K562 (cell line): ENCODE data around the gene HTR1A. TPM values are rescaled to one million over a fixed set of nuclear protein-coding genes. Genes with fewer than 3 reads are reported as not detected.

Experiments used
- ATAC-seq: fragments of 200-7000 bp; cut with Tn5 transposase; 3 replicates; pipeline ENCODE4 v1.9.1; 2020; ENCODE audit warnings: moderate library complexity
- BruUV-seq: library from RNA; stranded (reverse); fragments of 400-500 nt; replicated peaks from 2 replicates; lab custom pipeline; 2021; lab: Mats Ljungman, UMichigan
- CTCF ChIA-PET: fragments of 300-600 bp; formaldehyde crosslinking; extraction: SDS; loops from one replicate; lab custom pipeline; 2021; ENCODE audit warnings: low intra/inter-chr PET ratio; lab: Yijun Ruan, JAX
- POLR2A ChIA-PET: fragments of 300-600, 350-650 bp; sonication (Branson Sonifier 250); formaldehyde crosslinking; extraction: SDS; loops from one replicate; lab custom pipeline; 2021; ENCODE audit warnings: antibody characterized with exemption, inconsistent platforms; lab: Yijun Ruan, JAX
- DNase-seq, 4 experiments: peaks; one replicate each; pipeline versions ENCODE4 v3.0.0 to v3.0.0-alpha.2; 2011 to 2018; ENCODE audit warnings: low spot score in 3 of 4, mixed read lengths in 3 of 4; ENCODE audit errors: extremely low read depth in 1 of 4
- FAIRE-seq: peaks from 2 replicates; lab custom pipeline; 2011; peaks lifted over from hg19 to GRCh38; lab: Jason Lieb, UNC
- H2AFZ ChIP-seq: 2 replicates; pipeline ENCODE4 v1.6.0; 2011; ENCODE audit warnings: low read depth, low read length, control low read depth, inconsistent platforms
- H3K27ac ChIP-seq: fragments of 200-600 bp; 3 replicates; pipeline ENCODE4 v1.8.0; 2011; ENCODE audit warnings: low read depth, mild to moderate bottlenecking, control low read depth, inconsistent platforms, low read length, moderate library complexity, mixed read lengths; ENCODE audit errors: extremely low read depth
- H3K27me3 ChIP-seq, 2 experiments: fragments of 300-600 bp in 1 of 2; 2 replicates in 1 of 2; 3 replicates in 1 of 2; pipeline versions ENCODE4 v1.6.0 to v1.8.0; 2011; ENCODE audit warnings: inconsistent platforms in 2 of 2, low read length in 2 of 2, mild to moderate bottlenecking in 1 of 2, mixed read lengths in 1 of 2, moderate library complexity in 1 of 2; ENCODE audit not compliant: control insufficient read depth in 2 of 2, insufficient read depth in 2 of 2
- H3K36me3 ChIP-seq: fragments of 300-600 bp; 3 replicates; pipeline ENCODE4 v1.8.0; 2011; ENCODE audit warnings: mild to moderate bottlenecking, low read length, inconsistent platforms; ENCODE audit not compliant: control insufficient read depth, insufficient read depth
- H3K4me1 ChIP-seq, 2 experiments: fragments of 200-600 bp in 1 of 2; replicated peaks in 1 of 2; 2 replicates in 1 of 2; 3 replicates in 1 of 2; pipeline versions ENCODE4 v1.5.1 to v1.8.0; 2011; ENCODE audit warnings: inconsistent platforms in 2 of 2, low read length in 2 of 2, mild to moderate bottlenecking in 1 of 2, mixed read lengths in 1 of 2, moderate library complexity in 1 of 2; ENCODE audit not compliant: control insufficient read depth in 2 of 2, insufficient read depth in 2 of 2
- H3K4me2 ChIP-seq: 2 replicates; pipeline ENCODE4 v1.6.1; 2011; ENCODE audit warnings: low read length, control low read depth, inconsistent platforms, mixed read lengths; ENCODE audit not compliant: insufficient read depth
- H3K4me3 ChIP-seq: fragments of 200-600 bp; sonication (generic), shearing (Covaris generic); 2 replicates; pipeline ENCODE4 v1.5.1; 2016; ENCODE audit warnings: control low read depth, inconsistent platforms
- H3K79me2 ChIP-seq: fragments of 200-600 bp; 3 replicates; pipeline ENCODE4 v1.8.0; 2011; ENCODE audit warnings: low read length, inconsistent platforms; ENCODE audit not compliant: control insufficient read depth, insufficient read depth
- H3K9ac ChIP-seq, 2 experiments: 2 replicates each; pipeline versions ENCODE4 v1.6.0 to v1.6.1; 2011; ENCODE audit warnings: low read depth in 2 of 2, low read length in 2 of 2, control low read depth in 1 of 2, inconsistent platforms in 1 of 2, mild to moderate bottlenecking in 1 of 2, mixed read lengths in 1 of 2; ENCODE audit not compliant: insufficient read depth in 1 of 2
- H3K9me1 ChIP-seq: one replicate; pipeline ENCODE4 v1.6.0; 2011; ENCODE audit warnings: inconsistent platforms, mild to moderate bottlenecking, low read length, moderate library complexity; ENCODE audit not compliant: control insufficient read depth, insufficient read depth
- H3K9me3 ChIP-seq: replicated peaks from 2 replicates; pipeline ENCODE4 v1.5.1; 2011; ENCODE audit warnings: low read depth, low read length, inconsistent platforms; ENCODE audit not compliant: control insufficient read depth, insufficient read depth
- H4K20me1 ChIP-seq: replicated peaks from 2 replicates; pipeline ENCODE4 v1.6.1; 2011; ENCODE audit warnings: low read length, inconsistent platforms, mixed read lengths; ENCODE audit not compliant: control insufficient read depth, insufficient read depth
- BCOR ChIP-seq: fragments of 450-650 bp; IDR thresholded peaks from 2 replicates; pipeline ENCODE4 v1.6.1; 2016
- CHD2 ChIP-seq: IDR thresholded peaks from 2 replicates; pipeline ENCODE4 v1.6.1; 2011; ENCODE audit warnings: low read depth, low read length
- EZH2 ChIP-seq: IDR thresholded peaks from 2 replicates; pipeline ENCODE4 v1.6.1; 2012; ENCODE audit warnings: low read depth, mild to moderate bottlenecking, inconsistent platforms, low read length, borderline replicate concordance
- HSF4 ChIP-seq: fragments of 250-450 bp; sonication (Bioruptor Pico); IDR thresholded peaks from 2 replicates; pipeline ENCODE4 v2.1.2; 2022; ENCODE audit warnings: mild to moderate bottlenecking, moderate library complexity, borderline replicate concordance
- MCM7 ChIP-seq, 2 experiments: fragments of 450-650 bp; IDR thresholded peaks; 2 replicates each; pipeline ENCODE4 v1.6.1; 2016 to 2018
- RAD21 ChIP-seq, 2 experiments: fragments of 250-450 bp in 1 of 2; fragments of 450-650 bp in 1 of 2; sonication (Bioruptor Pico) in 1 of 2; formaldehyde crosslinking in 1 of 2; IDR thresholded peaks in 1 of 2; conservative IDR thresholded peaks in 1 of 2; 2 replicates each; pipeline versions ENCODE4 v1.4.0 to v1.8.0; 2020 to 2022; ENCODE audit warnings: mild to moderate bottlenecking in 2 of 2, moderate library complexity in 1 of 2
- RBFOX2 ChIP-seq: fragments of 200-400 bp; formaldehyde crosslinking; IDR thresholded peaks from 2 replicates; pipeline ENCODE4 v1.6.1; 2017; ENCODE audit warnings: low read depth, mild to moderate bottlenecking, low read length, moderate library complexity
- ZNF551 ChIP-seq: fragments of 250-450 bp; sonication (Bioruptor Pico); IDR thresholded peaks from 2 replicates; pipeline ENCODE4 v1.5.0; 2021; ENCODE audit warnings: mild to moderate bottlenecking, moderate library complexity
- WGBS: fragments of 100-300 bp; shearing (Covaris generic); methylation state at CpG from one replicate; pipeline ENCODE4 v1.1.6; 2016; ENCODE audit warnings: low coverage, mixed read lengths; ENCODE audit not compliant: insufficient coverage; ENCODE audit errors: missing lambda C conversion rate; 5-methylcytosine and 5-hydroxymethylcytosine counted together
- in situ Hi-C: fragments of 300-500 bp; cut with MboI; formaldehyde crosslinking; loops from 4 replicates; pipeline ENCODE4 v1.15.0; 2018; ENCODE audit warnings: inconsistent platforms, mixed read lengths
- intact Hi-C: fragments of 100-400 bp; cut with micrococcal nuclease; formaldehyde crosslinking; loops from 2 replicates; pipeline ENCODE4 v1.14.2; 2022
- polyA plus RNA-seq, 8 experiments: library from polyadenylated mRNA; depleted of rRNA in 4 of 8; stranded (reverse) in 5 of 8; unstranded in 3 of 8; fragments of >200 nt; fragmentation: Nextera tagmentation in 2 of 8; fragmentation: Illumina TruSeq in 1 of 8; extraction: Ambion mirVana in 2 of 8; extraction: Trizol in 1 of 8; gene quantifications; 2 replicates each; pipeline versions ENCODE4 v1.2.1 to v1.2.3, GENCODE V29; 2011 to 2014; ENCODE audit warnings: inconsistent platforms in 1 of 8, missing spikeins in 1 of 8
- total RNA-seq, 7 experiments: library from RNA; depleted of rRNA in 6 of 7; stranded (reverse); fragments of >200 nt in 6 of 7; fragmentation: Illumina TruSeq in 2 of 7; extraction: Trizol in 2 of 7; gene quantifications; 2 replicates each; pipeline versions ENCODE4 v1.2.1 to v1.2.3, GENCODE V29; 2011 to 2021; ENCODE audit warnings: low replicate concordance in 1 of 7
- TF ChIP-seq, protein P1 (sequence below): fragments of 250-450 bp; sonication (Bioruptor Pico); IDR thresholded peaks from 2 replicates; pipeline ENCODE4 v1.8.0; 2021; ENCODE audit warnings: mild to moderate bottlenecking, moderate library complexity
- TF ChIP-seq, protein P2 (sequence below), 2 experiments: IDR thresholded peaks; 2 replicates each; pipeline ENCODE4 v1.6.1; 2012; ENCODE audit warnings: improper control_type of control experiment in 2 of 2, low read depth in 2 of 2, low read length in 2 of 2, borderline replicate concordance in 1 of 2

Gene HTR1A
- total and polyA plus RNA-seq, 9 of the 15 experiments (the other 6 are each of a cell fraction or from before 2014, with no cell fraction given) = not detected

DNA sequence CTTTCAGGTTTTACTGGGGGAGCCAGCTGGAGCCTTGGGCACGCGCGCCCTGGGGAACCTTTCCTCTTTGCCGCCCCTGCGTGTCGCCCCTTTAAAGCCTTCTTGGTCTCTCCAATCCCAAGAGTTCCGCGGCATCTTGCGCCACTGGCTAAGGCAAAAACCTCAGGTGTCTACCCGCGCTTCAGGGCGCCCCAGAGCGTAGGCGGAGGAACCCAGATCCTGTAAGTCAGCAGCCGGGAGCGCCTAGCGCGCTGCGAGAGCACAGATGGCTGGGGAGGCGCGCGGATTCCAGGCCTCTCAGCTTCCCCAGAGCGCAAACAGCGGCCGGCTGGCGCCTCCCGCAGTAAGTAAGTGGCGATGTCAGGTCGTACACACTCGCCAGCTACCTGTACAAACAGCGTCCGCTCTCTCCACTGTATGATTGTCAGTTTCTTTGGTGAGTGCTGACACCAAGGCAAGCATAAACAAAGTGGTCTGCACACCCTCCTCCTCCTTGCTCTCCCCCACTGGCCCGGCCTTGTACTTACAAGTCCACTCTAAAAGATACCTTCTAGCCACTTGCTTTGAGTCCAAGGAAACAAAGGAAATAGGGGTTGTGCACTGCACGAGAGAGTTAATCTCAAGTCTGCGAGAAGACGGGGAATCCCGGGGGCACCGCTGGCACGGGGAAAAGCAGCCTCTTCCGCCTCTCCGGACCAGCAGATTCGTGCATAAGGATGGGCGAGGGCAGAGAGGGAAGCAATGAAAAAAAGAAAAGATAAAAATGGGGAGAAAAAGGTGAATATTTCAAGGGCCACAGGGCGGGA, 2.9 kb downstream of the HTR1A start:
- TF ChIP-seq RBFOX2 (no peak), RAD21 (CRISPR knock-in tag; conservative IDR thresholded peaks at IDR 0.05 in 1 of 2, IDR thresholded peaks at IDR 0.05 in 1 of 2) (0 out of 4 replicates have a peak, but pooled peaks of 1 of the 2 experiments have one; percentile 7)
- POLR2A ChIA-PET = no interaction called here
- WGBS = 4% methylated on average over 38 of the region's 44 CpGs
- no peaks in the 10 kb centered on the region for H3K4me1 ChIP-seq
- no peaks in the 10 kb centered on the region; the same call in 1 of the 2 replicates for H3K9me3 ChIP-seq
- H3K4me2 ChIP-seq = no peak overlapping the region
- no peaks in the 10 kb centered on the region for H3K79me2 ChIP-seq
- no peak overlapping the region for H3K27ac ChIP-seq
- ATAC-seq (no peak), FAIRE-seq (no peak), DNase-seq (no peak)
- no peak overlapping the region for H2AFZ ChIP-seq
- H3K4me3 ChIP-seq = no peak overlapping the region
- H3K36me3 ChIP-seq = no peaks in the 10 kb centered on the region
- no peaks in the 10 kb centered on the region for H4K20me1 ChIP-seq
- intact Hi-C loops = no loop called here
- no peak overlapping the region for H3K9ac ChIP-seq
- in situ Hi-C loops = no loop called here
- no peaks in the 10 kb centered on the region for H3K27me3 ChIP-seq
- BruUV-seq = no TSS peak
- CTCF ChIA-PET = no interaction called here
- H3K9me1 ChIP-seq = no peaks in the 10 kb centered on the region

DNA sequence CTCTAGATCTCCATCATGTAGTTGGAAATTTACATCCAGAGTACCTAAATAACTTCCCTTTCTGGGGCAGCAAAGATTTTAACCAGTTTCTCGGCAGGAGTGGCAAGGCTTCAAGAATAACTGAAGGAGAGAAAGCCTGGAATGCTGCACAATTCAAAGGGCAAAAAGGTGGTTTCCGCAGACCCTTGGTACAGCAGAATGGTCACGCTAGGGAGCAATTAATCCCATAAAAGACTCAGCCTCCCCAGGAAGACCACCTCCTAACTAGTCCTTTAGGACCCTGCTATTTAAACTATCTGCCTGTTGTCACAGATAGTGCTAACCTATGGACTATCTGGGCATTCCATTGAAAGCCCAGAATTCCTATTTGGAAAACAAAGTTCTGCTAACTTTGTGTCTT, 3.6 kb downstream of the HTR1A start:
- no peaks in the 10 kb centered on the region for H3K9me1 ChIP-seq
- BruUV-seq = no TSS peak
- intact Hi-C loops (no loop called here), in situ Hi-C loops (no loop called here)
- H3K4me1 ChIP-seq = no peaks in the 10 kb centered on the region
- H3K27ac ChIP-seq = no peak overlapping the region
- FAIRE-seq (no peak), ATAC-seq (no peak), DNase-seq (no peak)
- H3K9ac ChIP-seq = no peak overlapping the region
- no peak overlapping the region for H3K4me2 ChIP-seq
- ChIA-PET POLR2A (interaction anchor here (0.6 kb wide), 1 partner anchor 848 kb away, joined by 4 read pairs; no protein-coding TSS in a partner anchor), CTCF (no interaction called here)
- H2AFZ ChIP-seq = no peak overlapping the region
- no peaks in the 10 kb centered on the region for H4K20me1 ChIP-seq
- no peaks in the 10 kb centered on the region for H3K79me2 ChIP-seq
- no peaks in the 10 kb centered on the region; the same call in 1 of the 2 replicates for H3K9me3 ChIP-seq
- no peak overlapping the region for H3K4me3 ChIP-seq
- WGBS = 5% methylated on average over 3 of the region's 3 CpGs
- H3K36me3 ChIP-seq = no peaks in the 10 kb centered on the region
- H3K27me3 ChIP-seq = no peaks in the 10 kb centered on the region
- no peak for TF ChIP-seq ZNF551 (CRISPR knock-in tag)
- no peak for TF ChIP-seq HSF4
- TF ChIP-seq CHD2 = no peak
- TF ChIP-seq, protein P1, sequence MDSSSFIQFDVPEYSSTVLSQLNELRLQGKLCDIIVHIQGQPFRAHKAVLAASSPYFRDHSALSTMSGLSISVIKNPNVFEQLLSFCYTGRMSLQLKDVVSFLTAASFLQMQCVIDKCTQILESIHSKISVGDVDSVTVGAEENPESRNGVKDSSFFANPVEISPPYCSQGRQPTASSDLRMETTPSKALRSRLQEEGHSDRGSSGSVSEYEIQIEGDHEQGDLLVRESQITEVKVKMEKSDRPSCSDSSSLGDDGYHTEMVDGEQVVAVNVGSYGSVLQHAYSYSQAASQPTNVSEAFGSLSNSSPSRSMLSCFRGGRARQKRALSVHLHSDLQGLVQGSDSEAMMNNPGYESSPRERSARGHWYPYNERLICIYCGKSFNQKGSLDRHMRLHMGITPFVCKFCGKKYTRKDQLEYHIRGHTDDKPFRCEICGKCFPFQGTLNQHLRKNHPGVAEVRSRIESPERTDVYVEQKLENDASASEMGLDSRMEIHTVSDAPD (CRISPR knock-in tag) = no peak
- TF ChIP-seq, protein P2, sequence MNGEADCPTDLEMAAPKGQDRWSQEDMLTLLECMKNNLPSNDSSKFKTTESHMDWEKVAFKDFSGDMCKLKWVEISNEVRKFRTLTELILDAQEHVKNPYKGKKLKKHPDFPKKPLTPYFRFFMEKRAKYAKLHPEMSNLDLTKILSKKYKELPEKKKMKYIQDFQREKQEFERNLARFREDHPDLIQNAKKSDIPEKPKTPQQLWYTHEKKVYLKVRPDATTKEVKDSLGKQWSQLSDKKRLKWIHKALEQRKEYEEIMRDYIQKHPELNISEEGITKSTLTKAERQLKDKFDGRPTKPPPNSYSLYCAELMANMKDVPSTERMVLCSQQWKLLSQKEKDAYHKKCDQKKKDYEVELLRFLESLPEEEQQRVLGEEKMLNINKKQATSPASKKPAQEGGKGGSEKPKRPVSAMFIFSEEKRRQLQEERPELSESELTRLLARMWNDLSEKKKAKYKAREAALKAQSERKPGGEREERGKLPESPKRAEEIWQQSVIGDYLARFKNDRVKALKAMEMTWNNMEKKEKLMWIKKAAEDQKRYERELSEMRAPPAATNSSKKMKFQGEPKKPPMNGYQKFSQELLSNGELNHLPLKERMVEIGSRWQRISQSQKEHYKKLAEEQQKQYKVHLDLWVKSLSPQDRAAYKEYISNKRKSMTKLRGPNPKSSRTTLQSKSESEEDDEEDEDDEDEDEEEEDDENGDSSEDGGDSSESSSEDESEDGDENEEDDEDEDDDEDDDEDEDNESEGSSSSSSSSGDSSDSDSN (IDR thresholded peaks at IDR 0.05; ENCODE audit: borderline replicate concordance in 1 of 2, low read depth in 2 of 2, low read length in 2 of 2) = no peak
- no peak for TF ChIP-seq MCM7 (IDR thresholded peaks at IDR 0.05)
- no peak for TF ChIP-seq BCOR
- TF ChIP-seq EZH2 = no peak
